A549 (cell line): ENCODE measurements around the gene MAML1. TPM values are rescaled to one million over a fixed set of nuclear protein-coding genes. Genes with fewer than 3 reads are reported as not detected.

Source experiments
- ATAC-seq, 2 experiments: fragments of 200-7000 bp in 1 of 2; fragments of >200 bp in 1 of 2; cut with Nextera tagmentation in 1 of 2; cut with Tn5 transposase in 1 of 2; 3 replicates each; pipeline versions ENCODE4 v1.8.0 to v1.9.1; 2018 to 2020; ENCODE audit warnings: mild to moderate bottlenecking in 1 of 2, moderate library complexity in 1 of 2
- CTCF ChIA-PET: fragments of 300-600 bp; sonication (Branson Sonifier 250); formaldehyde crosslinking; extraction: SDS; loops from one replicate; lab custom pipeline; 2021; ENCODE audit warnings: antibody characterized with exemption, inconsistent platforms; lab: Yijun Ruan, JAX
- POLR2A ChIA-PET: fragments of 350-600 bp; formaldehyde crosslinking; extraction: SDS; loops from one replicate; lab custom pipeline; 2021; ENCODE audit warnings: antibody characterized with exemption, inconsistent platforms; lab: Yijun Ruan, JAX
- DNase-seq, 2 experiments: peaks; one replicate each; pipeline versions ENCODE4 v3.0.0 to v3.0.0-alpha.2; 2011 to 2016; ENCODE audit warnings: low read depth in 1 of 2, low spot score in 1 of 2
- FAIRE-seq: peaks from 2 replicates; lab custom pipeline; 2011; peaks lifted over from hg19 to GRCh38; lab: Jason Lieb, UNC
- H3K27ac ChIP-seq, 2 experiments: fragments of >200 bp; sonication (Bioruptor Twin); formaldehyde crosslinking; 3 replicates each; pipeline ENCODE4 v1.5.1; 2016 to 2017
- H3K4me1 ChIP-seq: fragments of >200 bp; sonication (Bioruptor Twin); formaldehyde crosslinking; 3 replicates; pipeline ENCODE4 v1.6.1; 2016
- H3K4me2 ChIP-seq: fragments of >200 bp; sonication (Bioruptor Twin); formaldehyde crosslinking; 3 replicates; pipeline ENCODE4 v1.6.1; 2016
- H3K4me3 ChIP-seq: fragments of >200 bp; sonication (Bioruptor Twin); formaldehyde crosslinking; 3 replicates; pipeline ENCODE4 v1.5.1; 2016
- H3K9me3 ChIP-seq: fragments of >200 bp; sonication (Bioruptor Twin); formaldehyde crosslinking; 3 replicates; pipeline ENCODE4 v1.6.1; 2016
- CBX2 ChIP-seq: fragments of 200-600 bp; sonication (generic); IDR thresholded peaks from 2 replicates; pipeline ENCODE4 v1.6.1; 2016; ENCODE audit warnings: low read depth, mild to moderate bottlenecking, borderline replicate concordance
- FOSB ChIP-seq: fragments of 250-450 bp; sonication (Bioruptor Pico); IDR thresholded peaks from 2 replicates; pipeline ENCODE4 v1.5.0; 2020; ENCODE audit warnings: mild to moderate bottlenecking, moderate library complexity
- FOSL2 ChIP-seq, 2 experiments: fragments of 450-650 bp in 1 of 2; fragments of >200 bp in 1 of 2; sonication (Bioruptor Twin) in 1 of 2; formaldehyde crosslinking; IDR thresholded peaks; 2 replicates each; pipeline versions ENCODE4 v1.5.0 to v1.6.1; 2016 to 2020; ENCODE audit warnings: mild to moderate bottlenecking in 1 of 2, moderate library complexity in 1 of 2
- HEYL ChIP-seq: fragments of 250-450 bp; sonication (Bioruptor Pico); IDR thresholded peaks from 2 replicates; pipeline ENCODE4 v1.8.0; 2021; ENCODE audit warnings: mild to moderate bottlenecking, moderate library complexity
- MAFK ChIP-seq: fragments of 450-650 bp; IDR thresholded peaks from 2 replicates; pipeline ENCODE4 v1.6.1; 2014; ENCODE audit not compliant: partially characterized antibody
- MAZ ChIP-seq: fragments of 150-350 bp; IDR thresholded peaks from 2 replicates; pipeline ENCODE4 v1.6.1; 2014; ENCODE audit warnings: antibody characterized with exemption, low read depth, low read length, borderline replicate concordance
- MYC ChIP-seq: IDR thresholded peaks from 2 replicates; pipeline ENCODE4 v1.6.1; 2012; ENCODE audit warnings: mild to moderate bottlenecking, inconsistent platforms, low read length, improper control_type of control experiment, borderline replicate concordance
- NFE2L2 ChIP-seq: fragments of 150-350 bp; conservative IDR thresholded peaks from 2 replicates; pipeline ENCODE4 v1.6.1; 2014; ENCODE audit warnings: low read length
- NR3C1 ChIP-seq: fragments of >200 bp; sonication (Bioruptor Twin); formaldehyde crosslinking; IDR thresholded peaks from 3 replicates; pipeline ENCODE4 v1.6.1; 2017
- PHF8 ChIP-seq: fragments of 200-600 bp; sonication (generic); IDR thresholded peaks from 2 replicates; pipeline ENCODE4 v1.6.1; 2016; ENCODE audit warnings: low read depth, mild to moderate bottlenecking, antibody characterized with exemption, moderate library complexity, borderline replicate concordance
- POLR2A ChIP-seq: IDR thresholded peaks from 2 replicates; pipeline ENCODE4 v1.6.1; 2012; ENCODE audit warnings: mild to moderate bottlenecking, low read length
- RARB ChIP-seq: fragments of 250-450 bp; sonication (Bioruptor Pico); IDR thresholded peaks from 2 replicates; pipeline ENCODE4 v1.8.0; 2021; ENCODE audit warnings: mild to moderate bottlenecking, moderate library complexity
- RCOR1 ChIP-seq: fragments of 150-350 bp; IDR thresholded peaks from 2 replicates; pipeline ENCODE4 v1.6.1; 2014; ENCODE audit warnings: antibody characterized with exemption, low read length, low read depth
- RNF2 ChIP-seq: fragments of 200-600 bp; sonication (generic); IDR thresholded peaks from 2 replicates; pipeline ENCODE4 v1.6.1; 2016; ENCODE audit warnings: low read depth, mild to moderate bottlenecking, antibody characterized with exemption, moderate library complexity, borderline replicate concordance
- SREBF2 ChIP-seq: fragments of 450-650 bp; IDR thresholded peaks from 2 replicates; pipeline ENCODE4 v1.6.1; 2014; ENCODE audit warnings: mild to moderate bottlenecking, moderate library complexity
- TP53 ChIP-seq: fragments of 250-450 bp; sonication (Bioruptor Pico); IDR thresholded peaks from 2 replicates; pipeline ENCODE4 v1.5.0; 2021; ENCODE audit warnings: mild to moderate bottlenecking, moderate library complexity
- ZFP36 ChIP-seq: fragments of 450-650 bp; IDR thresholded peaks from 2 replicates; pipeline ENCODE4 v1.6.1; 2014; ENCODE audit warnings: borderline replicate concordance; ENCODE audit not compliant: partially characterized antibody
- ZNF302 ChIP-seq: fragments of 250-450 bp; sonication (Bioruptor Pico); IDR thresholded peaks from 2 replicates; pipeline ENCODE4 v1.9.0; 2021; ENCODE audit warnings: inconsistent platforms, mild to moderate bottlenecking, moderate library complexity
- ZSCAN20 ChIP-seq: fragments of 250-450 bp; sonication (Bioruptor Pico); IDR thresholded peaks from 2 replicates; pipeline ENCODE4 v1.8.0; 2022; ENCODE audit warnings: mild to moderate bottlenecking, moderate library complexity
- WGBS: methylation state at CpG from one replicate; pipeline ENCODE4 v1.1.6; 2017; ENCODE audit errors: missing lambda C conversion rate; 5-methylcytosine and 5-hydroxymethylcytosine counted together
- polyA plus RNA-seq, 4 experiments: library from polyadenylated mRNA; depleted of rRNA in 3 of 4; stranded (reverse); fragments of >200 nt; fragmentation: RNase III in 1 of 4; extraction: RNeasy Plus Mini Kit Qiagen cat#74134 plus additional on column Dnase treatment in 1 of 4; gene quantifications; 2 replicates in 3 of 4; 3 replicates in 1 of 4; pipeline ENCODE4 v1.2.3, GENCODE V29; 2011 to 2017
- TF ChIP-seq, protein P1 (sequence below): fragments of >200 bp; sonication (Bioruptor Twin); formaldehyde crosslinking; IDR thresholded peaks from 3 replicates; pipeline ENCODE4 v1.6.1; 2016
- TF ChIP-seq, protein P2 (sequence below): fragments of 250-450 bp; sonication (Bioruptor Pico); IDR thresholded peaks from 2 replicates; pipeline ENCODE4 v1.5.0; 2021; ENCODE audit warnings: mild to moderate bottlenecking, moderate library complexity, borderline replicate concordance
- TF ChIP-seq, protein P3 (sequence below): IDR thresholded peaks from 2 replicates; pipeline ENCODE4 v1.6.1; 2012; ENCODE audit warnings: low read depth, borderline replicate concordance
- TF ChIP-seq, protein P4 (sequence below): IDR thresholded peaks from 2 replicates; pipeline ENCODE4 v1.6.1; 2012

MAML1 gene
- polyA plus RNA-seq, 2 of the 4 experiments (the other 2 are of a cell fraction), result 6.9 to 12.0 TPM

DNA sequence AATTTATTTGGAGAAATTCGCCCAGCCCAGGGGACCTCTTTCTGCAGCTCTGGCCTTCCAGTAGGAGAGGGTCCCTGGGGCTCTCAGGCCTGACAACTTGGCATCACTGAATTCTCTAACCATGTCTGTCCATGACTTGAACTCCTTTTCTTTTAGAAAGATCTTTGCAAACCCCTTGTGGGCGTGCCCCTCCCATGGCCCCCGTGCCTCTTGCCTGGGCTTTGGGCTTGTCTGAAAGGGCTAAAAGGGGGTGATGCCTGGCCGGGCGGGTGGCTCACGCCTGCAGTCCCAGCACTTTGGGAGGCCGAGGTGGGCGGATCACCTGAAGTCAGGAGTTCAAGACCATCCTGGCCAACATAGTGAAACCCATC is 84.8 kb downstream of the MAML1 start:
- no peak for FAIRE-seq
- H3K27ac ChIP-seq, result peak overlapping the region; percentile 95 to 98; a peak in 4 of 6 replicates
- CTCF ChIA-PET, result interaction anchor here (3.6 kb wide), 1 partner anchor 20 kb away, joined by 12 read pairs; no protein-coding TSS in a partner anchor
- no peak for DNase-seq
- TF ChIP-seq ZSCAN20 (no peak), RARB (CRISPR knock-in tag) (no peak), RNF2 (no peak), MAFK (no peak), ZFP36 (no peak), FOSB (CRISPR knock-in tag) (no peak), FOSL2 (IDR thresholded peaks at IDR 0.05) (no peak), FOSL2 (CRISPR knock-in tag; IDR thresholded peaks at IDR 0.05) (no peak)
- TF ChIP-seq, protein P1, sequence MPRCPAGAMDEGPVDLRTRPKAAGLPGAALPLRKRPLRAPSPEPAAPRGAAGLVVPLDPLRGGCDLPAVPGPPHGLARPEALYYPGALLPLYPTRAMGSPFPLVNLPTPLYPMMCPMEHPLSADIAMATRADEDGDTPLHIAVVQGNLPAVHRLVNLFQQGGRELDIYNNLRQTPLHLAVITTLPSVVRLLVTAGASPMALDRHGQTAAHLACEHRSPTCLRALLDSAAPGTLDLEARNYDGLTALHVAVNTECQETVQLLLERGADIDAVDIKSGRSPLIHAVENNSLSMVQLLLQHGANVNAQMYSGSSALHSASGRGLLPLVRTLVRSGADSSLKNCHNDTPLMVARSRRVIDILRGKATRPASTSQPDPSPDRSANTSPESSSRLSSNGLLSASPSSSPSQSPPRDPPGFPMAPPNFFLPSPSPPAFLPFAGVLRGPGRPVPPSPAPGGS, result no peak
- TF ChIP-seq, protein P2, sequence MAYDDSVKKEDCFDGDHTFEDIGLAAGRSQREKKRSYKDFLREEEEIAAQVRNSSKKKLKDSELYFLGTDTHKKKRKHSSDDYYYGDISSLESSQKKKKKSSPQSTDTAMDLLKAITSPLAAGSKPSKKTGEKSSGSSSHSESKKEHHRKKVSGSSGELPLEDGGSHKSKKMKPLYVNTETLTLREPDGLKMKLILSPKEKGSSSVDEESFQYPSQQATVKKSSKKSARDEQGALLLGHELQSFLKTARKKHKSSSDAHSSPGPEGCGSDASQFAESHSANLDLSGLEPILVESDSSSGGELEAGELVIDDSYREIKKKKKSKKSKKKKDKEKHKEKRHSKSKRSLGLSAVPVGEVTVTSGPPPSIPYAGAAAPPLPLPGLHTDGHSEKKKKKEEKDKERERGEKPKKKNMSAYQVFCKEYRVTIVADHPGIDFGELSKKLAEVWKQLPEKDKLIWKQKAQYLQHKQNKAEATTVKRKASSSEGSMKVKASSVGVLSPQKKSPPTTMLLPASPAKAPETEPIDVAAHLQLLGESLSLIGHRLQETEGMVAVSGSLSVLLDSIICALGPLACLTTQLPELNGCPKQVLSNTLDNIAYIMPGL, result no peak
- TF ChIP-seq, all 56 proteins: peak for 0
- Histone ChIP-seq H3K4me2 (peak overlapping the region; percentile 96; the same call in 1 of the 3 replicates), H3K4me3 (no peak overlapping the region), H3K4me1 (peaks cover 30% of the 10 kb centered on the region), H3K9me3 (no peaks in the 10 kb centered on the region)
- POLR2A ChIA-PET, result no interaction called here
- WGBS, result 89% methylated on average over 8 of the region's 8 CpGs
- no peak for ATAC-seq

DNA sequence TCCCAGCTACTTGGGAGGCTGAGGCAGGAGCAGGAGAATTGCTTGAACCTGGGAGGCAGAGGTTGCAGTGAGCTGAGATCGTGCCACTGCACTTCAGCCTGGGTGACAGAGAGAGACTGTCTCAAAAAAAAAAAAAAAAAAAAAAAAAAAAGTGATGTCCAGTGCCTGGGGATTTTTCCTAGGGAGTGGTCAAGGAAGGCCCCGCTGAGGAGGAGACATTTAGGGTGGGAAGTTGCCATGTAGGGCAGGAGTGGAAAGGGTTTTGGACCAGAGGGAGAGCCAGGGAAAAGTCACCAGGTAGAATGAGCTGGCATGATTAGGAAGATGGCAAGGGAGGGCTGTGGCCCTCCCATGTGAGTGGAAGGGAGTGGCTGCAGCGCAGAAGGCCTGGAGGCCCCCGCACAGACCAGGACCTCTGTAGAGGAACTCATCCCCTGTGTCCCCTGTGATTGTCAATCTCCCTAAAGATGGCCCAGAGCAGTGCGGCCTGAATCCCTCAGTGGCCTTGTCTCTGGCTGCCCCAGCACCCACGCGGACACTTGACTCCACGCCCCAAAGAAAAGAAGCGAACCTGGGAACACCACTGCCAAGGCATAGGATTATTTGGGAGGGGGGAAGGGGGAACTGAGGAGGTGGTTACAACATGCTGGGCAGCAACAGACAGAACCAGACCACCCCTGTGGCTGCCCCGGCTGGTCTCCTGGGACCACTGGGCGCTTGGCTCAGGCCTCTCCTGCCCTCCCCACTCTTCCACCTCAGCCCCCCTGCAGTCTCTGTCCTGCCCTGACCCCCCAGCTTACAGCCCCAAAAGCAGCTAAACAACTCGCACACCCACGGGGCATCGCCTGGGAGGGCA is 85.5 kb downstream of the MAML1 start:
- Histone ChIP-seq H3K27ac (peak overlapping the region; percentile 95 to 98), H3K4me3 (peak overlapping the region; percentile 19; the same call in 2 of the 3 replicates), H3K4me1 (peaks cover 37% of the 10 kb centered on the region), H3K9me3 (no peaks in the 10 kb centered on the region), H3K4me2 (peak overlapping the region; percentile 96)
- POLR2A ChIA-PET, result interaction anchor here (1.0 kb wide), 1 partner anchor 11 kb away, joined by 4 read pairs; no protein-coding TSS in a partner anchor
- CTCF ChIA-PET, result interaction anchor here (3.1 to 4.8 kb wide), 3 partner anchors 16 to 55 kb away, joined by 8 to 27 read pairs (median 12); no protein-coding TSS in a partner anchor
- WGBS, result 61% methylated on average over 9 of the region's 14 CpGs
- no peak for FAIRE-seq
- ATAC-seq, result peak; percentile 0; a peak in 3 of 6 replicates
- DNase-seq, result no peak
- no peak for TF ChIP-seq MAZ
- TF ChIP-seq MYC, result no peak
- peak; percentile 27; the same call in 1 of the 2 replicates for TF ChIP-seq TP53 (CRISPR knock-in tag)
- TF ChIP-seq RNF2, result no peak
- TF ChIP-seq, protein P3, sequence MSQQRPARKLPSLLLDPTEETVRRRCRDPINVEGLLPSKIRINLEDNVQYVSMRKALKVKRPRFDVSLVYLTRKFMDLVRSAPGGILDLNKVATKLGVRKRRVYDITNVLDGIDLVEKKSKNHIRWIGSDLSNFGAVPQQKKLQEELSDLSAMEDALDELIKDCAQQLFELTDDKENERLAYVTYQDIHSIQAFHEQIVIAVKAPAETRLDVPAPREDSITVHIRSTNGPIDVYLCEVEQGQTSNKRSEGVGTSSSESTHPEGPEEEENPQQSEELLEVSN, result no peak
- no peak for TF ChIP-seq POLR2A
- TF ChIP-seq FOSB (CRISPR knock-in tag), result 0 out of 2 replicates have a peak, but pooled peaks have one; percentile 31

DNA sequence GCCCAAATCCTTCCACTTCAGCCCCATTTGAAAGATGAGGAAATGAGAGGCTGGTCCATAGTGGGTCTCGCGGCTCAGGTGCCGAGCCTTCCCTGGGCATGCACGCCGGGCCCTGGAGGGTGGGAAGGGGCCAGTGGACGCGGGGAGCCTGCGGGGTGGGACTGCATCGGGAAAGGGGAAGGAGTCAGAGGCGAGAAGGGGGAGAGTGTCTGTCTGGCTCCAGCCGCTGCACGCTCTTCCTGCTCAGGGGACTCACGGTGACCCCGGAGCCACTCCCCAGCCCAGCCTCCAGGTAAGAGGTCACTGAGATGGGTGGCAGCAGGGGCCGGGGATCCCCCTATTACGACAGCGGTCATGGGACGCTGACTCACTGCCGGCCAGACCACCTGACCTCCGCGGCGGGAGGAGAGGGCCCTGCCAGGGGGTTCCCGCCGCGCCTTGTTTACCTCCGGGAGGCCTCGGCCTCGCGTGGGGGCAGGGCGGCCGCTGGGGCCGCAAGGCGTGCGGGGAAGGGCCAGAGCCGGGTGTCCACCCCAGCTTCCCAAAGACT is 86.2 kb downstream of the MAML1 start:
- CTCF ChIA-PET, result interaction anchor here (1.3 to 4.8 kb wide), 4 partner anchors 17 to 56 kb away, joined by 4 to 27 read pairs (median 10); no protein-coding TSS in a partner anchor
- DNase-seq (peak; percentile 90 to 98), FAIRE-seq (peak; percentile 18), ATAC-seq (peak; percentile 50 to 66)
- Histone ChIP-seq H3K4me1 (peaks cover 44% of the 10 kb centered on the region), H3K4me2 (peak overlapping the region; percentile 96), H3K4me3 (peak overlapping the region; percentile 19; the same call in 2 of the 3 replicates), H3K9me3 (no peaks in the 10 kb centered on the region), H3K27ac (peak overlapping the region; percentile 95 to 98)
- POLR2A ChIA-PET, result interaction anchor here (1.0 to 2.3 kb wide), 5 partner anchors 7 to 195 kb away, joined by 4 to 20 read pairs (median 5); partner anchors contain the start of gene HNRNPH1
- 2% methylated on average over 16 of the region's 35 CpGs for WGBS
- TF ChIP-seq PHF8 (no peak), RARB (CRISPR knock-in tag) (peak; percentile 91), RNF2 (no peak), CBX2 (no peak), HEYL (CRISPR knock-in tag) (no peak), RCOR1 (no peak), NFE2L2 (peak; percentile 55; the same call in 1 of the 2 replicates), POLR2A (no peak; the same call in 1 of the 2 replicates), MAFK (peak; percentile 15), ZNF302 (CRISPR knock-in tag) (no peak), SREBF2 (no peak), NR3C1 (no peak)
- TF ChIP-seq, protein P1, result peak; percentile 98
- TF ChIP-seq, protein P4, sequence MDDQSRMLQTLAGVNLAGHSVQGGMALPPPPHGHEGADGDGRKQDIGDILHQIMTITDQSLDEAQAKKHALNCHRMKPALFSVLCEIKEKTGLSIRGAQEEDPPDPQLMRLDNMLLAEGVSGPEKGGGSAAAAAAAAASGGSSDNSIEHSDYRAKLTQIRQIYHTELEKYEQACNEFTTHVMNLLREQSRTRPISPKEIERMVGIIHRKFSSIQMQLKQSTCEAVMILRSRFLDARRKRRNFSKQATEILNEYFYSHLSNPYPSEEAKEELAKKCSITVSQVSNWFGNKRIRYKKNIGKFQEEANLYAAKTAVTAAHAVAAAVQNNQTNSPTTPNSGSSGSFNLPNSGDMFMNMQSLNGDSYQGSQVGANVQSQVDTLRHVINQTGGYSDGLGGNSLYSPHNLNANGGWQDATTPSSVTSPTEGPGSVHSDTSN, result peak; percentile 89
